EL (cell line): ENCODE measurements around the gene GJA10.
"Not testable (repeated sequence)": the region's sequence is repeated elsewhere in the genome, so short reads cannot be mapped to it uniquely, and the experiment has no call there.

ENCODE experiments used
- DNase-seq: peaks from one replicate; pipeline ENCODE4 v3.0.0-alpha.2; 2016

GJA10 gene

DNA sequence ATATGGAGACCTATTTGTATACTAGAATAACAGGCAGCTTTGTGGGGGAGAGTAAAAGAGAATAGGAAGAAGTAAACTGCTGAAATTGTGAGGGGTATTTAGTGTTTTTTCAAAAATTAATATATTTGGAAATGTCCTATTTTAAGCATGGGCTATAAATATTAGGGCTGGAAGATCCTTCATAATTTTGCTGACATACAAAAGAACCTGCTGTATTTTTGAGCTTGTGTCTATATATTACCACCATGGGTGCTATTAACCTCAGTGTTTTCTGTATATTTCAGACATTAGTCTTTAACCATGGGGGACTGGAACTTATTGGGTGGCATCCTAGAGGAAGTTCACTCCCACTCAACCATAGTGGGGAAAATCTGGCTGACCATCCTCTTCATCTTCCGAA lies at the start of gene GJA10:
Gene GJA10 (plus strand): TSS at position 301 of the 400 bp plus-strand sequence. CDS start 0 bp downstream, at position 301.
- no peak for DNase-seq

DNA sequence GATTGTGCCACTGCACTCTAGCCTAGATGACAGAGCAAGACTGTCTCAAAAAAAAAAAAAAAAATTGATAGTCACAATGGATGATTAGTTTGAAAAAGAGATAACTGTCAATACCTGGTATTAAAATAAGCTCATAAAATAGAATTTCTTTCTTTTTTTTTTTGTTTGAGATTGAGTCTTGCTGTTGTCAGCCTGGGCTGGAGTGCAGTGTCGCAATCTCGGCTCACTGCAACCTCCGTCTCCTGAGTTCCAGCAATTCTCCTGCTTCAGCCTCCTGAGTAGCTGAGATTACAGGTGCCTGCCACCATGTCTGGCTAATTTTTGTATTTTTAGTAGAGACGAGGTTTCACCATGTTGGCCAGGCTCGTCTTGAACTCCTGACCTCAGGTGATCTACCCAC lies 46.8 kb upstream of the GJA10 start:
- not testable (repeated sequence) for DNase-seq

DNA sequence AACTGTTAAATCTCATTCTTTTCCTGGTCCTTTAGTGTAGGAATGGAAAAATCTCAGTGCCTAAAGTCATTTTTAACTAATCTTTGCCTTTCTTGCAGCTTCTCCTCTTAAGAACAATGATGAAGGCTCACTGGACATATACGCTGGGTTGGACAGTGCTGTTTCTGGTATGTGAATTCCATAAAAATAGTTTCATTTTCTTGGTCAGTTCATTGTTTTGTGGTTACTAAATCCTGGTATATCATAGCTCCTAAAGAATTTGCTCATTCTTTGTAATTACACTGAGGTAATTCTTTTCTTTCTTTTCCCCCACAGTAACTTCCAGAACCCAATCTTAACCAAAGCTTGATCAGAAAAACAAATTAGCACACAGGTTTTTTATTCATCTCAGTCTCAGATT lies 41.2 kb upstream of the GJA10 start:
- DNase-seq: peak; percentile 64

DNA sequence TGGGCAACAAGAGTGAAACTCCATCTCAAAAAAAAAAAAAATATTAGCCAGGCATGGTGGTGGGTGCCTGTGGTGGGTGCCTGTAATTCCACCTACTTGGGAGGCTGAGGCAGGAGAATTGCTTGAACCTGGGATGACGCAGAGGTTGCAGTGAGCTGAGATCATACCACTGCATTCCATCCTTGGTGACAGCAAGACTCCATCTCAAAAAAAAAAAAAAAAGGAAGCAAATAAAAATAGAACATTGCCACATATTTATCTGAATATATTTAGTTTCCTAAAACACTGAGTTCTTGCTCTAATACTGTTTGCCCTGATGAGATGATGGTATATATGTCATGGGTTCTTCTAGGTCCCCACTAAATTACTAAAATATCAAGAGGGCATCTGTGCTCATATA lies 36.2 kb upstream of the GJA10 start:
- DNase-seq: no peak

DNA sequence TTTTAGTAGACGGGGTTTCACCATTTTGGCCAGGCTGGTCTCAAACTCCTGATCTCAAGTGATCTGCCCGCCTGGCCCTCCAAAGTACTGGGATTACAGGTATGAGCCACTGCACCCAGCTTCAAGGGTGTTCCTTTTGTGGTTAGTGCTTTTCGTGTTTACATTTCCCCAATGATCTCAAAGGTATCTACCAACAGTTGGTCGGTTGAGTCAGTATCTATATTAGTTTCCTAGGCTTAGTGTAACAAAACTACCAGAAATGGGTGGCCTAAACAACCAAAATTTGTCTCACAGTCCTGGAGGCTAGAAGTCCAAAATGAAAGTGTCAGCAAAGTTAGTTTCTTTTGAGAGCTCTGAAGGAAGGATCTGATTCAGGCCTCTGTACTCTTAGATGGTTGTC lies 34.5 kb upstream of the GJA10 start:
- no peak for DNase-seq

DNA sequence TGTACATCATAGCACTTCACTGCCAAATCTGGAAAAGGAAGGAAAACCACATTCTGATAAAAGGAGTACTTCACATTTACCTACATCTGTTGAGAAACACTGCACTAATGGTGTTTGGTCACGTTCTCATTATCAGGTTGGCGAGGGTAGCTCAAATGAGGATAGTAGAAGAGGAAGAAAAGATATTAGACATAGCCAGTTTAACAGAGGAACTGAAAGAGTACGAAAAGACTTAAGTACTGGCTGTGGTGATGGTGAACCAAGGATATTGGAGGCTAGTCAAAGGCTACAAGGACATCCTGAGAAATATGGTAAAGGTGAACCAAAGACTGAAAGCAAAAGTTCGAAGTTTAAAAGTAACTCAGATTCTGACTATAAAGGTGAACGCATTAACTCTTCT lies 32.0 kb upstream of the GJA10 start:
- no peak for DNase-seq

DNA sequence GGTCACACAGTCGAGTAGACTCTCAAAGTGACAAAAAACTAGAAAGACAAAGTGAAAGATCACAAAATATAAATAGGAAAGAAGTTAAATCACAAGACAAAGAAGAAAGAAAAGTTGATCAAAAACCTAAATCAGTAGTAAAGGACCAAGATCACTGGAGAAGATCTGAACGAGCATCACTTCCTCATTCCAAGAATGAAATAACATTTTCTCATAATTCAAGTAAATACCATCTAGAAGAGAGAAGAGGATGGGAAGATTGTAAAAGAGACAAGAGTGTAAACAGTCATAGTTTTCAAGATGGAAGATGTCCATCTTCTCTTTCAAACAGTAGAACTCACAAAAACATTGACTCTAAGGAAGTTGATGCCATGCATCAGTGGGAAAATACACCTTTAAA lies 31.6 kb upstream of the GJA10 start:
- DNase-seq: no peak

DNA sequence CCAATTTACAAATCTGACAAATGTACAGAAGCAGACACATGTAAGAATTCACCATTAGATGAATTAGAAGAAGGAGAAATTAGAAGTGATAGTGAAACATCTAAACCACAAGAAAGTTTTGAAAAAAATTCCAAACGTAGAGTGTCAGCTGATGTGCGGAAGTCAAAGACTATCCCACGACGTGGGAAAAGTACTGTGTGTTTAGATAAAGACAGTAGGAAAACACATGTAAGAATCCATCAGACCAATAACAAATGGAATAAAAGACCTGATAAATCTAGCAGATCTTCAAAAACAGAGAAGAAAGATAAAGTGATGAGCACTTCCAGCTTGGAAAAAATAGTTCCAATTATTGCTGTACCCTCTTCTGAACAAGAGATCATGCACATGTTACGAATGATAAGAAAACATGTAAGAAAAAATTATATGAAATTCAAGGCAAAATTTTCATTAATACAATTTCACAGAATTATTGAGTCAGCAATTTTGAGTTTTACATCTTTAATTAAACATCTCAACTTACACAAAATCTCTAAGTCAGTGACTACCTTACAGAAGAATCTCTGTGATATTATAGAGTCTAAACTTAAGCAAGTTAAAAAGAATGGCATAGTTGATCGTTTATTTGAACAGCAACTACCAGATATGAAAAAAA lies 28.1 kb upstream of the GJA10 start:
- no peak for DNase-seq

DNA sequence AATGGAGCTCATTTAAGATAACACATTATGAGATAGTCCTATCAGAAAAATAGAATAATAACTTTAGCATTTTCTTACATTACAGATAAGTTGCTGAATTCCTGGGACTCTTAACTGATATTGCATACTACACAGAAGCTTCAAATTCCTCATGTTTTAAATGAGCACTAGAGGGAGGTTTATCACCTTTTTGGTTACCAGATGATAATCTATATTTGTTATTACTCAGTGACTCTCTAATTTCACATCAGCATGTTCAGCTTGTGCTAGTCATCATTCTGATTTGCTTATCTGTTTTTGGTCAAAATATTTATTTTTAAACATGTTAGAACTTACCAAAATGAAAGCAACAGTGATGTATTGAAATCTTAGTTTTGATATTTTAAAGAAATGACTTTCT lies 20.5 kb upstream of the GJA10 start:
- DNase-seq: no peak

DNA sequence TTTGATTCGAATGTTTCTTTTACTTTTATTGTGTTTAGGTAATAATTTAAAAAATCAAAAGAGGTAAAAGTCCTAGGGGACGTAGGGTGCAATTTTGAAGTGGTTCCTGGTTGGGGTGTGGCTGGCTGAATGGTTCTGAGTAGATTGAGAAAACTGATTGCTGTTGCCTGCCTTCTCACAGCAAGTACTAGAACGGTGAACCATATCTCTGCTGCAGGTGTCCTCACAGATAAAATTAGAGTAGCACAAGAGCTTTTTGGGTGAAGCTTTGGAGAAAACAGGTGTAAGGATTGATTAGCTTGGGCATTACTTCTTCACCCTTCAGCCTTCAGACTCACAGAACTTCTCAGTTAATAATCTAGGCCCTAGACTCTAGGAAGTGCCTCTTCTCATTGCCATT lies 19.8 kb upstream of the GJA10 start:
- DNase-seq: no peak

DNA sequence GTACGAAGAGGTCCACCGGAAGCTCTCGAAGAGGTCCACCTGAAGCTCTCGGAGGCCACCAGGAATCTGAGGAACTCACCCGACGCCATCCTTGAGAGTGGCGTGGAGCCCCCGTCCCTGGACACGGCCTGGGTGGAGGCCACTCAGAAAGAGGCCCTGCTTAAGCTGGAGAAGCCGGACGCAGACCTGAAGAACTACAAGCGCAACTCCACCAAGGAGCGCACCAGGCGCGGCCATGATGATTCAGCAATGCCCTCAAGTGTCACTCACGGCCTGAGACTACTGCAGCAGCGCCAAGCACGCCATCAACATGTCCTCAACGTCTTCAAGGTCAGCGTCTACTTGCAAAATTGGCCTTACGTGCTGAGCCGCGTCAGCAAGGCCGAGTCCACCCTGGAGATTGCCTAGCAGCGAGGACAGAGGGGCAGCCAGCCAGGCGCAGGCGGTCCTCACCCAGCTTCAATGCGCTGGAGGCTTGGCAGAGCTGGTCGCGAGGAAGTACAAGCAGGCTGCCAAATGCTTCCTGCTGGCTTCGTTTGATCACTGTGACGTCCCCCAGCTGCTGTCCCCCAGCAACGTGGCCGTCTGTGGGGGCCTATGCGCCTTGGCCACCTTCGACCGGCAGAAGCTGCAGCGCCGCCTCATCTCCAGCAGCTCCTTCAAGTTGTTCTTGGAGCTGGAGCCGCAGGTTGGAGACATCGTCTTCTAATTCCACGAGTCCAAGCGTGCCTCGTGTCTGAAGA lies 7.7 kb upstream of the GJA10 start:
- DNase-seq: no peak

DNA sequence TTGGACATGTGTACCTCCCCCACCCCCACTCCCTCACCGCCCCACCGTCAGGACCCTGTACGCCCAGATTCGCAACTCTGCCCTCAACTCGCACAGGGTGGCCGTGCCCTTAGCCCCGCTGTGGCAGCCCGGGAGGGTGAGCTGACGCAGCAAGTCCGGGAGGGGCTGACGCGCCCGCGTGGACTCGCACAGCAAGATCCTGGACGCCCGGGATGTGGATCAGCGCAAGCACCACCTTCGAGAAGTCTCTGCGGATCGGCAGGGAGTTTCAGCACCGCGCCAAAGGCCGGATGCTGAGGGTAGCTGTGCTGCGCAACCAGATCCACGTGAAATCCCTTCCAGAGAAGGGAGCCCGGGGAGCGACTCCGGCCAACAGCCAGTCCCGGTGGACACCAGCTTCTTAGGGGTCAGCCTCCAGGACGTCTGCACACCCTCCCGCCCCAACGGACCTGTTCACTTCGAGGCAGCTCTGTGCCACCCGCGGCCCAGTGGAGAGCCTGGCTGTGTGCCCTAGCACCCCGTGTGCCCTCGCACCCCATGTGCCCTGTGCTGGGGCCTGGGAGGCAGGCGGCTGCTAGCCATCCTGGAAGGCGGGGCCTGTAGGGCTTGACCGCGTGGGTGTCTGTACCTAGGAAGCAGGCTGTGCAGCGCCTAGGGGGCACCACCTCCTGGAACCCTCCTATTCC lies 6.7 kb upstream of the GJA10 start:
- DNase-seq: peak; percentile 7

DNA sequence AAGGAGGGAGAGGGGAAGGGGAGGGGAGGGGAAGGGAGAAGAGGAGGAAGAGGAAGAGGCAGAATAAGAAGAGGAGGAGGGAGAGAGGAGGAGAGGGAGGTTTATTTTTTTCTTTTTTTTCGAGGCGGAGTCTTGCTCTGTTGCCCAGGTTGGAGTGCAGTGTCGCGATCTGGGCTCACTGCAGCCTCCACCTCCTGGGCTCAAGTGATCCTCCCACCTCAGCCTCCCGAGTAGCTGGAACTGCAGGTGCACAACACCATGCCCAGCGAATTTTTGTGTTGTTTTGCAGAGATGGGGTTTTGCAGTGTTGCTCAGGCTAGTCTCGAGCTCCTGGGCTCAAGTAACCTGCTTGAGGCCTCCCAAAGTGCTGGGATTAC lies 6.1 kb upstream of the GJA10 start:
- no peak for DNase-seq

DNA sequence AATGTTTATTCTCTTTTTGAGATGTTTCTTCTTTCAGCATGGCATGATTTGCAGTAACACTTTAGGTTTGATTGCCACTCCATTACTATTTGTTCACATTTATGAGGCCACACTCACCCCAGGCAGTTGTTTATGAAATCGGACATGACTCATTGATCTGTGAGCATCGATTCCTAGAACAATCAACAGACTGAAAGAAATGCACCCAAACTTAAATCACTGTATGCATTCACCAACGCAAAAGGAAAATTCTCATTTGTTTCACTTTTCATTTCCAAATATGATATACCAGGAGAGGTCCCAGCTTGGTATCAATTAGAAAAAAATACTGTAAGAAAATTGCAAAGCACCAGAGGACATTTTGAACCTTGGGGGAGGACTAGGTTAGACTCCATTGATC lies 5.4 kb upstream of the GJA10 start:
- no peak for DNase-seq

DNA sequence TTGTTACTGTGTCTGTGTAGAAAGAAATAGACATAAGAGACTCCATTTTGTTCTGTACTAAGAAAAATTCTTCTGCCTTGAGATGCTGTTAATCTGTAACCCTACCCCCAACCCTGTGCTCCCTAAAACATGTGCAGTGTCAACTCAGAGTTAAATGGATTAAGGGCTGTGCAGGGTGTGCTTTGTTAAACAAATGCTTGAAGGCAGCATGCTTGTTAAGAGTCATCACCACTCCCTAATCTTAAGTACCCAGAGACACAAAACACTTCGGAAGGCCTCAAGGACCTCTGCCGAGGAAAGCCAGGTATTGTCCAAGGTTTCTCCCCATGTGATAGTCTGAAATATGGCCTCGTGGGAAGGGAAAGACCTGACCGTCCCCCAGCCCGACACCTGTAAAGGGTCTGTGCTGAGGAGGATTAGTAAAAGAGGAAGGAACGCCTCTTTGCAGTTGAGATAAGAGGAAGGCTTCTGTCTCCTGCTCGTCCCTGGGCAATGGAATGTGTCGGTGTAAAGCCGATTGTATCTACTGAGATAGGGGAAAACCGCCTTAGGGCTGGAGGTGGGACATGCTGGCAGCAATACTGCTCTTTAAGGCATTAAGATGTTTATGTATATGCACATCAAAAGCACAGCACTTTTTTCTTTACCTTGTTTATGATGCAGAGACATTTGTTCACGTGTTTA lies 3.3 kb upstream of the GJA10 start:
- not testable (repeated sequence) for DNase-seq

DNA sequence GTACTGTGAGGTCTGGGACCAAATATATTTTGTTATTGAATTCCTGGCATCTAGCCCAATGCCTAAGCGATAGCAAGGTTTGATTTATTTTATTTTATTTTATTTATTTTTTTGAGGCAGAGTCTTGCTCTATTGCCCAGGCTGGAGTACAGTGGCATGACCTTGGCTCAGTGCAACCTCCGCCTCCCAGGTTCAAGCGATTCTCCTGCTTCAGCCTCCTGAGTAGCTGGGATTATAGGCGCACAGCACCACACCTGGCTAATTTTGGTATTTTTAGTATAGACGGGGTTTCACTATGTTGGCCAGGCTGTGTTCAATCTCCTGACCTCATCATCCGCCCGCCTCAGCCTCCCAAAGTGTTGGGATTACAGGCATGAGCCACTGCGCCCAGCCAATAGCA lies 1.7 kb upstream of the GJA10 start:
- DNase-seq: not testable (repeated sequence)

DNA sequence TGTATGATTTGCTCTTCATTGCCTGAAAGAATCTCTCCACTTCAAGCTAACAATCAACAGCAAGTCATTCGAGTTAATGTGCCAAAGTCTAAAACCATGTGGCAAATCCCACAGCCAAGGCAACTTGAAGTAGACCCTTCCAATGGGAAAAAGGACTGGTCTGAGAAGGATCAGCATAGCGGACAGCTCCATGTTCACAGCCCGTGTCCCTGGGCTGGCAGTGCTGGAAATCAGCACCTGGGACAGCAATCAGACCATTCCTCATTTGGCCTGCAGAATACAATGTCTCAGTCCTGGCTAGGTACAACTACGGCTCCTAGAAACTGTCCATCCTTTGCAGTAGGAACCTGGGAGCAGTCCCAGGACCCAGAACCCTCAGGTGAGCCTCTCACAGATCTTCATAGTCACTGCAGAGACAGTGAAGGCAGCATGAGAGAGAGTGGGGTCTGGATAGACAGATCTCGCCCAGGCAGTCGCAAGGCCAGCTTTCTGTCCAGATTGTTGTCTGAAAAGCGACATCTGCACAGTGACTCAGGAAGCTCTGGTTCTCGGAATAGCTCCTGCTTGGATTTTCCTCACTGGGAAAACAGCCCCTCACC lies 1.1 kb downstream of the GJA10 start:
- peak; percentile 30 for DNase-seq

DNA sequence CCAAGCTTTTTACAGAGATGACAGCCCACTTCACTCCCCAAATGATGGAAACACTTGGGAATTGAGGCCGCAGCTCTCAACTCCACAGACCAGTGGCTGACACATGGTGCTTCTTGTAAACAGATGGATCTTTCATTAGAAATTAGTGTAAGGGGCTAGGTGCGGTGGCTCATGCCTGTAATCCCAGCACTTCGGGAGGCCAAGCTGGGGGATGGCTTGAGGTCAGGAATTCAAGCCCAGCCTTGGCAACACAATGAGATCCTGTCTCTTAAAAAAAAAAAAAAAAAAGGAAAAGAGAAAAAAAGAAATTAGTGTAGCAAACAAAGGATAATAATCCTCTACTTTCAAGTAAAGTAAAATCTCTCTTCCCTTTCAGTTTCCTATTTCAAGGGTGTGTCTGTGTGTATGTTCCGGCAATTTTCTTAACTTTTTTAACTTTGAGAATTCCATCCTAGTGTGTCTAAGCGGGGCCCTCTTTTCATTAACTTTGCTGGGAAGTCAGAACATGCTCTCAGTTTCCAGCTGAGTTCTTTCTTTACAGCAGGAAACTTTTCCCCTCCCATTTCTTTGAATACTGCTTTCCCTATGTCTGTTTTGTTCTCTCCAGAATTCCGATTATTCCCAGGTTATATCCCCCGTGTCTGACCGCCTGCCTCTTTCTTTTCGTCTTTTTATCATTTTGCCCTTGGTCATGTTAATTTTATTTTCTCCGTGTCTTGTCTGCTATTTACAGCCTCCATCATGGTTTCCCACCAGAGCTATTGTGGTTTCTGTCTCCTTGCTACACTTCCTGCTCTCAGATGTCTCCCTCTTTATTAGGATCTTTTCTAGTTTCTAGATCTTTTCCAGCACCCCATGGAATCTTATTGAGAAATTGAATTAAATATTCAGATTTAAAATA lies 16.0 kb downstream of the GJA10 start:
- not testable (repeated sequence) for DNase-seq

DNA sequence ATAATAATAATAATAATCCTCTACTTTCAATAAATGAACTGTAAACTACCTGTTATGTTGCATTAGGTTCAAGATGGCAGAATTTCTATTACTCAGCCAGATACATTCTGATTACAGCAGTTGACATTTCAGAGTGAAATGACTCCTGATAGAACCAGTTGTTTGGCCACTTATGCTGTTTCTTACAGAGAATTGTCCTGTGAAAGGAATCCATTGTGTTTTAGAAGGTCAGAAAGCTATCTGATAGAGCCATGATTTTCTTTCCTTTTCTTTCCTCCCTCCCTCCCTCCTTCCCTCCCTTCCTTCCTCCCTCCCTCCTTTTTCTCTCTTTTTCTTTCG lies 16.6 kb downstream of the GJA10 start:
- no peak for DNase-seq

DNA sequence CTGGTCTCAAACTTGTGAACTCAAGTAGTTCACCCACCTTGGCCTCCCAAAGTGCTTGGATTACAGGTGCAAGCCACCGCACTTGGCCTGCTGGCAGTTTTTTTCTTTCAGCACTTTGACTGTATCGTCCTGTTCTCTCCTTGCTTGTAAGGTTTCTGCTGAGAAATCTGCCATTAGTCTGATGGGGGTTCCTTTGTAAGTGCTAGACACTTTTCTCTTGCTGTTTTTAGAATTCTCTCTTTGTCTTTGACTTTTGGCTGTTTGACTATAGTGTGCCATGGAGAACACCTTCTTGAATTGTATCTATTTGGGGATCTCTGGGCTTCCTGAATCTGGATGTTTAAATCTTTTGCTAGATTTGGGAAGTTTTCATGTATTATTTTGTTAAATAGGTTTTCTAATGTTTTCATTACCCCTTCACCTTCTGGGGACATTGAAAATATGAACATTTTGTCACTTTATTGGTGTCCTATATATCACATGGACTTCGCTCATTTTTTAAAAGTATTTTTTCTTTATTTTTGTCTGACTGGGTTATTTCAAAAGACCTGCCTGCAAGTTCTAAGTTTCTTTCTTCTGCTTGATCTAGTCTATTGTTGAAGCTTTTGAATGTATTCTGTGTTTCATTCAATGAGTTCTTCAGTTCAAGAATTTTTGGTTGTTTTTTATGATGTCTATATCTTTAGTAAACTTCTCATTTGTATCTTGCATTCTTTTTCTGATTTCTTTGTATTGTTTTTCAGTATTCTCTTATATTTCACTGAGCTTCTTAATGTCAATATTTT lies 22.1 kb downstream of the GJA10 start:
- no peak for DNase-seq

DNA sequence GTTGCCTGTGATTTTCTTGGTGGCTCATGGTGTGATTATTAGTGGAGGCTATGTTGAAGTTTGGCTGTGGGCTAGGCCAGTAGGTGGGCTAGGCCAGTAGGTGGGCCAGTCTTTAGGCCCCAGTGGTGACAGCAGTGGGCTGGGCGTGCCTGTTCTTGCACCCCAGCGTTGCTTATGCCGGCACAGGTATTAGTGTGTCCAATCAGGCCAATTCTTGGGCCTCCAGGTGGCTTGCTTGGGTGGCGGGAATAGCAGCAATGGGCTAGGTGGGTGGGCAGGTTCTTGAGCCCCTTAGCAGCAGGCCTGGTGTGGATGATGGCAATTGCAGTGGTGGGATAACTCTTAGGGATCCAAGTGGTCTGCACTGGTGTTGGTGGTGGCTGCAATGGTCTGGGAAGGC lies 22.9 kb downstream of the GJA10 start:
- no peak for DNase-seq
